Epithelial cell of proximal tubule (primary cell): Measurements from ENCODE around the gene THSD7A. TPM values are rescaled to one million over a fixed set of nuclear protein-coding genes. Genes with fewer than 3 reads are reported as not detected.

Source experiments
- DNase-seq: peaks from one replicate; pipeline ENCODE4 v3.0.0-alpha.2; 2011; ENCODE audit warnings: low read depth
- H3K4me3 ChIP-seq: 2 replicates; pipeline ENCODE4 v1.5.1; 2011; ENCODE audit warnings: low read depth, mild to moderate bottlenecking, low read length
- CTCF ChIP-seq: conservative IDR thresholded peaks from 2 replicates; pipeline ENCODE4 v1.5.1; 2012; ENCODE audit warnings: low read depth, mild to moderate bottlenecking, low read length
- total RNA-seq: library from RNA; depleted of rRNA; stranded (reverse); fragments of >200 nt; gene quantifications from 2 replicates; pipeline ENCODE4 v1.2.3, GENCODE V29; 2015

THSD7A gene
- total RNA-seq, 1 donor from 2014 or later = 2.0 TPM

- no peak overlapping the region for H3K4me3 ChIP-seq
- DNase-seq = no peak
- TF ChIP-seq CTCF = no peak
Observed at GRCh38 chr7:11713352-11713751, 118.6 kb downstream of the THSD7A start.

- no peak for DNase-seq
- TF ChIP-seq CTCF = no peak
- H3K4me3 ChIP-seq = no peak overlapping the region
Observed at GRCh38 chr7:11710377-11710776, 121.6 kb downstream of the THSD7A start.

- no peak overlapping the region for H3K4me3 ChIP-seq
- no peak for TF ChIP-seq CTCF
- DNase-seq = no peak
Observed at GRCh38 chr7:11709196-11709595, 122.8 kb downstream of the THSD7A start.

- TF ChIP-seq CTCF = no peak
- no peak for DNase-seq
- no peak overlapping the region for H3K4me3 ChIP-seq
Observed at GRCh38 chr7:11707606-11708193, 124.3 kb downstream of the THSD7A start.

- peak; percentile 59 for DNase-seq
- no peak overlapping the region for H3K4me3 ChIP-seq
- no peak for TF ChIP-seq CTCF
Observed at GRCh38 chr7:11706666-11707605, 125.1 kb downstream of the THSD7A start.

- no peak for DNase-seq
- TF ChIP-seq CTCF = no peak
- H3K4me3 ChIP-seq = no peak overlapping the region
Observed at GRCh38 chr7:11703829-11704228, 128.2 kb downstream of the THSD7A start.
